ENCODE results near the gene SSRP1. TPM values are rescaled to one million over a fixed set of nuclear protein-coding genes. Genes with fewer than 3 reads are reported as not detected.

The SSRP1 gene
- polyA plus RNA-seq, 1 donor: 94.7 TPM

GRCh38 chr11:57309106-57310059, 26.3 kb downstream of the SSRP1 start:
- no peak overlapping the region for H3K27ac ChIP-seq (ENCODE audit: low read length)
- no peaks in the 10 kb centered on the region for H3K27me3 ChIP-seq (ENCODE audit: control insufficient read depth, insufficient read depth, low read length)
- DNase-seq: no peak
- peaks cover 72% of the 10 kb centered on the region for H3K4me1 ChIP-seq (ENCODE audit: control insufficient read depth, insufficient read depth, low read length)
- H3K4me3 ChIP-seq (ENCODE audit: low read length): no peak overlapping the region
- no peaks in the 10 kb centered on the region for H3K9me3 ChIP-seq (ENCODE audit: control insufficient read depth, low read depth, low read length)
- peaks cover 62% of the 10 kb centered on the region for H3K36me3 ChIP-seq (ENCODE audit: control insufficient read depth, insufficient read depth, low read length)
- WGBS (ENCODE audit: insufficient coverage, low lambda C conversion rate): no CpG with 5 or more reads among the region's 24 CpGs

- Histone ChIP-seq H3K36me3 (ENCODE audit: control insufficient read depth, insufficient read depth, low read length) (peaks cover 56% of the 10 kb centered on the region), H3K9me3 (ENCODE audit: control insufficient read depth, low read depth, low read length) (no peaks in the 10 kb centered on the region), H3K27ac (ENCODE audit: low read length) (no peak overlapping the region), H3K4me3 (ENCODE audit: low read length) (no peak overlapping the region), H3K4me1 (ENCODE audit: control insufficient read depth, insufficient read depth, low read length) (peaks cover 65% of the 10 kb centered on the region), H3K27me3 (ENCODE audit: control insufficient read depth, insufficient read depth, low read length) (no peaks in the 10 kb centered on the region)
- no peak for DNase-seq
- no CpG with 5 or more reads among the region's 10 CpGs for WGBS (ENCODE audit: insufficient coverage, low lambda C conversion rate)
These were observed 27.1 kb downstream of the SSRP1 start for GRCh38 chr11:57308426-57309060.

- H3K27me3 ChIP-seq (ENCODE audit: control insufficient read depth, insufficient read depth, low read length): no peaks in the 10 kb centered on the region
- no CpG with 5 or more reads among the region's 7 CpGs for WGBS (ENCODE audit: insufficient coverage, low lambda C conversion rate)
- DNase-seq: no peak
- H3K4me1 ChIP-seq (ENCODE audit: control insufficient read depth, insufficient read depth, low read length): peaks cover 58% of the 10 kb centered on the region
- no peaks in the 10 kb centered on the region for H3K9me3 ChIP-seq (ENCODE audit: control insufficient read depth, low read depth, low read length)
- peaks cover 56% of the 10 kb centered on the region for H3K36me3 ChIP-seq (ENCODE audit: control insufficient read depth, insufficient read depth, low read length)
- no peak overlapping the region for H3K27ac ChIP-seq (ENCODE audit: low read length)
- H3K4me3 ChIP-seq (ENCODE audit: low read length): no peak overlapping the region
These were observed 27.9 kb downstream of the SSRP1 start for GRCh38 chr11:57307666-57308270.

GRCh38 chr11:57306940-57307565, 28.6 kb downstream of the SSRP1 start:
- peaks cover 51% of the 10 kb centered on the region for H3K4me1 ChIP-seq (ENCODE audit: control insufficient read depth, insufficient read depth, low read length)
- peaks cover 4% of the 10 kb centered on the region for H3K9me3 ChIP-seq (ENCODE audit: control insufficient read depth, low read depth, low read length)
- no peak overlapping the region for H3K4me3 ChIP-seq (ENCODE audit: low read length)
- no CpG with 5 or more reads among the region's 9 CpGs for WGBS (ENCODE audit: insufficient coverage, low lambda C conversion rate)
- peak in 1 of 2 donors; percentile 57 for DNase-seq
- no peak overlapping the region for H3K27ac ChIP-seq (ENCODE audit: low read length)
- H3K36me3 ChIP-seq (ENCODE audit: control insufficient read depth, insufficient read depth, low read length): peaks cover 56% of the 10 kb centered on the region
- H3K27me3 ChIP-seq (ENCODE audit: control insufficient read depth, insufficient read depth, low read length): no peaks in the 10 kb centered on the region

GRCh38 chr11:57306161-57306876, 29.4 kb downstream of the SSRP1 start:
- peaks cover 7% of the 10 kb centered on the region for H3K9me3 ChIP-seq (ENCODE audit: control insufficient read depth, low read depth, low read length)
- no peak overlapping the region for H3K4me3 ChIP-seq (ENCODE audit: low read length)
- peaks cover 45% of the 10 kb centered on the region for H3K4me1 ChIP-seq (ENCODE audit: control insufficient read depth, insufficient read depth, low read length)
- H3K27me3 ChIP-seq (ENCODE audit: control insufficient read depth, insufficient read depth, low read length): no peaks in the 10 kb centered on the region
- H3K27ac ChIP-seq (ENCODE audit: low read length): no peak overlapping the region
- WGBS (ENCODE audit: insufficient coverage, low lambda C conversion rate): 100% methylated on average over 1 of the region's 15 CpGs
- peak in 1 of 2 donors; percentile 43 for DNase-seq
- peaks cover 64% of the 10 kb centered on the region for H3K36me3 ChIP-seq (ENCODE audit: control insufficient read depth, insufficient read depth, low read length)

GRCh38 chr11:57305523-57305922, 30.2 kb downstream of the SSRP1 start:
- 83% methylated on average over 1 of the region's 8 CpGs for WGBS (ENCODE audit: insufficient coverage, low lambda C conversion rate)
- peaks cover 72% of the 10 kb centered on the region for H3K36me3 ChIP-seq (ENCODE audit: control insufficient read depth, insufficient read depth, low read length)

GRCh38 chr11:57303990-57304579, 31.6 kb downstream of the SSRP1 start:
- no peak overlapping the region for H3K4me3 ChIP-seq (ENCODE audit: low read length)
- no CpG with 5 or more reads among the region's 8 CpGs for WGBS (ENCODE audit: insufficient coverage, low lambda C conversion rate)
- H3K9me3 ChIP-seq (ENCODE audit: control insufficient read depth, low read depth, low read length): peaks cover 16% of the 10 kb centered on the region
- DNase-seq: no peak
- no peaks in the 10 kb centered on the region for H3K27me3 ChIP-seq (ENCODE audit: control insufficient read depth, insufficient read depth, low read length)
- peaks cover 28% of the 10 kb centered on the region for H3K4me1 ChIP-seq (ENCODE audit: control insufficient read depth, insufficient read depth, low read length)
- peaks cover 72% of the 10 kb centered on the region for H3K36me3 ChIP-seq (ENCODE audit: control insufficient read depth, insufficient read depth, low read length)
- H3K27ac ChIP-seq (ENCODE audit: low read length): no peak overlapping the region

More at GRCh38 chr11:57305523-57305922, 30.2 kb downstream of the SSRP1 start:
- no peak for DNase-seq
- Histone ChIP-seq H3K27me3 (ENCODE audit: control insufficient read depth, insufficient read depth, low read length) (no peaks in the 10 kb centered on the region), H3K27ac (ENCODE audit: low read length) (no peak overlapping the region), H3K9me3 (ENCODE audit: control insufficient read depth, low read depth, low read length) (peaks cover 7% of the 10 kb centered on the region), H3K4me3 (ENCODE audit: low read length) (no peak overlapping the region), H3K4me1 (ENCODE audit: control insufficient read depth, insufficient read depth, low read length) (peaks cover 39% of the 10 kb centered on the region)

GRCh38 chr11:57303280-57303989, 32.3 kb downstream of the SSRP1 start:
- Histone ChIP-seq H3K27me3 (ENCODE audit: control insufficient read depth, insufficient read depth, low read length) (no peaks in the 10 kb centered on the region), H3K9me3 (ENCODE audit: control insufficient read depth, low read depth, low read length) (peaks cover 16% of the 10 kb centered on the region), H3K4me1 (ENCODE audit: control insufficient read depth, insufficient read depth, low read length) (peaks cover 23% of the 10 kb centered on the region), H3K4me3 (ENCODE audit: low read length) (no peak overlapping the region), H3K36me3 (ENCODE audit: control insufficient read depth, insufficient read depth, low read length) (peaks cover 71% of the 10 kb centered on the region), H3K27ac (ENCODE audit: low read length) (no peak overlapping the region)
- no peak for DNase-seq
- no CpG with 5 or more reads among the region's 17 CpGs for WGBS (ENCODE audit: insufficient coverage, low lambda C conversion rate)

GRCh38 chr11:57302489-57302888, 33.2 kb downstream of the SSRP1 start:
- DNase-seq: no peak
- Histone ChIP-seq H3K27ac (ENCODE audit: low read length) (no peak overlapping the region), H3K27me3 (ENCODE audit: control insufficient read depth, insufficient read depth, low read length) (no peaks in the 10 kb centered on the region), H3K4me1 (ENCODE audit: control insufficient read depth, insufficient read depth, low read length) (peaks cover 15% of the 10 kb centered on the region), H3K36me3 (ENCODE audit: control insufficient read depth, insufficient read depth, low read length) (peaks cover 71% of the 10 kb centered on the region), H3K9me3 (ENCODE audit: control insufficient read depth, low read depth, low read length) (peaks cover 16% of the 10 kb centered on the region), H3K4me3 (ENCODE audit: low read length) (no peak overlapping the region)
- no CpG with 5 or more reads among the region's 15 CpGs for WGBS (ENCODE audit: insufficient coverage, low lambda C conversion rate)
